ENCODE measurements around the gene OR2A14.

Gene OR2A14

DNA sequence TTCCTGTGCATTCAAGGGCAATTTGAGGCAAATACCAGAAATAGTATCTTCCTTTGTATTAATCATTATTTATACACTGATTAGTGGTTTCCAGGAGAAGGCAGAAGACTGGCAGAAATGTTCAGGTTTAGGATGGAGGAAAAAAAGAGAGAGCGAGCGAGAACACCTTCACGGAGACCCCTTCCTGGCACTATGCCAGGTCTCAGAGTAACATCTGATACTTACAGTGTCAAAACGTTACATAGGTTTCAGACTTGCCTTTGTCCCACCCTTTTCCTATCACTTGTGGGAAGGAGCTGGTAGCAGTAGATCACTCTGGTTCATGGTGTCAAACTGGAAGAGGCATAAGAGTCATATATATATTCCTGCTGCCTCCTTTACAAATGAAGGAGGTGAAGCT is 36.2 kb upstream of the OR2A14 start:
- TF ChIP-seq CTCF (IDR thresholded peaks at IDR 0.05; ENCODE audit: low read length) (no peak), EZH2 (IDR thresholded peaks at IDR 0.05; ENCODE audit: borderline replicate concordance, low read length) (no peak)
- H3K36me3 ChIP-seq (ENCODE audit: insufficient read depth, low read length) = no peaks in the 10 kb centered on the region
- H3K9ac ChIP-seq (ENCODE audit: low read length) = no peak overlapping the region
- no peak overlapping the region for H3K27ac ChIP-seq (ENCODE audit: low read depth, low read length, poor library complexity, severe bottlenecking)
- H3K79me2 ChIP-seq (ENCODE audit: insufficient read depth, low read length) = no peaks in the 10 kb centered on the region
- H3K4me1 ChIP-seq (ENCODE audit: insufficient read depth, low read length, severe bottlenecking) = no peaks in the 10 kb centered on the region
- H4K20me1 ChIP-seq (ENCODE audit: insufficient read depth, low read length) = no peaks in the 10 kb centered on the region
- peaks cover 4% of the 10 kb centered on the region; the same call in 1 of the 2 replicates for H3K9me3 ChIP-seq (ENCODE audit: low read length)
- no peak overlapping the region for H3K4me2 ChIP-seq (ENCODE audit: low read length)
- no peak overlapping the region for H3K4me3 ChIP-seq (ENCODE audit: low read depth, low read length, poor library complexity, severe bottlenecking)
- no peak overlapping the region for H2AFZ ChIP-seq (ENCODE audit: low read length)
- no peaks in the 10 kb centered on the region for H3K9me2 ChIP-seq (ENCODE audit: low read depth, low read length)
- H3K27me3 ChIP-seq (ENCODE audit: insufficient read depth, low read length) = no peaks in the 10 kb centered on the region
- no peaks in the 10 kb centered on the region for H3F3A ChIP-seq (ENCODE audit: insufficient read depth, low read length)

DNA sequence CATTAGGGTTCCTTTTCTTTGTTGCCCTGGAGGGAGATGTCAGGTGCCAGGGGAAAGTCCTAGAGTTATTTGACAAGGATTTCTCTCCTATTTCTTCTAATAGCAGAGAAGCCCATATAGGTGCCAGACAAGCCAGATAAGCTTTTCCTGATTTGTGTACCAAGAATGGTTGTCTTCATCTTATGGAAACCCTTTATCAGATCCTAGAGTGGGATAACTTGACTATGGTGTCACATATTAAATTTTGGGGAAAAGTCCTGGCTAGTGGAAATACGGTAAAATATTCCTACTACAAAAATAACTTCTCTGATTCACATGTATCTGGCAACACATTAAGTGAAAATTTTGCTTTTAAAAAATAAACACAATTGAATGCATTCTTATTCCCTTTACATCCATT is 35.7 kb upstream of the OR2A14 start:
- Histone ChIP-seq H3K4me1 (ENCODE audit: insufficient read depth, low read length, severe bottlenecking) (no peaks in the 10 kb centered on the region), H3K4me2 (ENCODE audit: low read length) (no peak overlapping the region), H3F3A (ENCODE audit: insufficient read depth, low read length) (no peaks in the 10 kb centered on the region), H4K20me1 (ENCODE audit: insufficient read depth, low read length) (no peaks in the 10 kb centered on the region), H3K9me2 (ENCODE audit: low read depth, low read length) (no peaks in the 10 kb centered on the region), H3K4me3 (ENCODE audit: low read depth, low read length, poor library complexity, severe bottlenecking) (no peak overlapping the region), H3K27ac (ENCODE audit: low read depth, low read length, poor library complexity, severe bottlenecking) (no peak overlapping the region), H3K79me2 (ENCODE audit: insufficient read depth, low read length) (no peaks in the 10 kb centered on the region), H3K27me3 (ENCODE audit: insufficient read depth, low read length) (no peaks in the 10 kb centered on the region), H3K36me3 (ENCODE audit: insufficient read depth, low read length) (no peaks in the 10 kb centered on the region), H3K9me3 (ENCODE audit: low read length) (peaks cover 4% of the 10 kb centered on the region; the same call in 1 of the 2 replicates), H3K9ac (ENCODE audit: low read length) (no peak overlapping the region), H2AFZ (ENCODE audit: low read length) (no peak overlapping the region)
- TF ChIP-seq EZH2 (IDR thresholded peaks at IDR 0.05; ENCODE audit: borderline replicate concordance, low read length) (no peak), CTCF (IDR thresholded peaks at IDR 0.05; ENCODE audit: low read length) (no peak)

- Histone ChIP-seq H3K27me3 (ENCODE audit: insufficient read depth, low read length) (no peaks in the 10 kb centered on the region), H3K79me2 (ENCODE audit: insufficient read depth, low read length) (no peaks in the 10 kb centered on the region), H2AFZ (ENCODE audit: low read length) (no peak overlapping the region), H4K20me1 (ENCODE audit: insufficient read depth, low read length) (no peaks in the 10 kb centered on the region), H3K9me3 (ENCODE audit: low read length) (peaks cover 4% of the 10 kb centered on the region; the same call in 1 of the 2 replicates), H3K27ac (ENCODE audit: low read depth, low read length, poor library complexity, severe bottlenecking) (no peak overlapping the region), H3F3A (ENCODE audit: insufficient read depth, low read length) (no peaks in the 10 kb centered on the region), H3K9me2 (ENCODE audit: low read depth, low read length) (no peaks in the 10 kb centered on the region), H3K4me1 (ENCODE audit: insufficient read depth, low read length, severe bottlenecking) (no peaks in the 10 kb centered on the region), H3K4me3 (ENCODE audit: low read depth, low read length, poor library complexity, severe bottlenecking) (no peak overlapping the region), H3K4me2 (ENCODE audit: low read length) (no peak overlapping the region), H3K9ac (ENCODE audit: low read length) (no peak overlapping the region), H3K36me3 (ENCODE audit: insufficient read depth, low read length) (no peaks in the 10 kb centered on the region)
- TF ChIP-seq EZH2 (IDR thresholded peaks at IDR 0.05; ENCODE audit: borderline replicate concordance, low read length) (no peak), CTCF (IDR thresholded peaks at IDR 0.05; ENCODE audit: low read length) (no peak)
Observed at GRCh38 chr7:144090667-144091066, 32.3 kb upstream of the OR2A14 start.
